ENCODE results near the gene ITM2C.

The ITM2C gene, protein sequence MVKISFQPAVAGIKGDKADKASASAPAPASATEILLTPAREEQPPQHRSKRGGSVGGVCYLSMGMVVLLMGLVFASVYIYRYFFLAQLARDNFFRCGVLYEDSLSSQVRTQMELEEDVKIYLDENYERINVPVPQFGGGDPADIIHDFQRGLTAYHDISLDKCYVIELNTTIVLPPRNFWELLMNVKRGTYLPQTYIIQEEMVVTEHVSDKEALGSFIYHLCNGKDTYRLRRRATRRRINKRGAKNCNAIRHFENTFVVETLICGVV

DNA sequence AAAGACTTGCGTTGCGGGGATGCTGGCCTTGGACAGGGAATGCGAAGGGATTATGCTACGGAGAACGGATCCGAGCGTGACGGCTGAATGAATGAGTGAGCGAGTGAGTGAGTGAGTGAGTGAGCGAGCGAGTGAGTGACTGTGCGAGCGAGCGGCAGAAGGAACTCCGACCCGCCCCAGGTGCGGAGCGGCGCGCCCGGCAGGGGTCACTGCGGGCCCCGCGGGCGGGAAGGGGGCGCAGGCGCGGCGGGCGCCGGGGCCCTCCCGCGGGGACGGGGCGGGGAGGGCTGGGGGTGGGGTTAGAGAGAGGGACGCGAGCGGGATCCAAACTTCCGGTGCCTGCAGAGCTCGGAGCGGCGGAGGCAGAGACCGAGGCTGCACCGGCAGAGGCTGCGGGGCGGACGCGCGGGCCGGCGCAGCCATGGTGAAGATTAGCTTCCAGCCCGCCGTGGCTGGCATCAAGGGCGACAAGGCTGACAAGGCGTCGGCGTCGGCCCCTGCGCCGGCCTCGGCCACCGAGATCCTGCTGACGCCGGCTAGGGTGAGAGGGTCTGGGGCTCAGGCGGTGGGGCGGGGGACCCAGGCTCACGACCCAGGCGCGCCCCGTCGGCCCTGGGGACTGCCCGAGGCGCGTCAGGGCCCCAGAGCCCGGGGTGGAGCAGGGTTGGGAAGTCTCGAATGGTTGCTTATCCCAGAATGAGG lies at the start of gene ITM2C:
TSS of gene ITM2C (plus strand) at position 338 of the 702 bp plus-strand sequence. CDS start at position 422, 84 bp downstream.
- peak; percentile 38 to 63 for DNase-seq

DNA sequence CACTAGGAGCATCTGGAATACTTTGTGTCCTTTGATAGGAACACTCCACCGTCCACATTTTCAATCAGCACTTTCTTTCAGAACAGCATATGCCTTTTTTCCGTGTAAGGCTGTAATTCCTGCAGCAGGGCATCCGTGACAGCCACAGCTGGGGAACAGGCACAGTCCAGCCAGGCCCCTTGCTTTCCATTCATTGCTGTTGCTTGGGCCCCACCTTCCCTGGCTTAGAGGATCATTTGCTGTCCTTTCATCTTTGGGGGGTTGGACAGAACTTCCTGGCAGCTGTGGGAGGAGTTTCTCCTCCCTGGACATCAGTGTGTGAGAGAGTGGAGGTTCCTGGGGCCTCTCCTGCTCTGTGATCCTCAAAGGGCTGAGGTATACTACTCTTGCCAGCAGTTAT lies 49.7 kb upstream of the ITM2C start:
- DNase-seq: no peak

- no peak for DNase-seq
These were observed 48.0 kb upstream of the ITM2C start for GRCh38 chr2:230816735-230817134.

DNA sequence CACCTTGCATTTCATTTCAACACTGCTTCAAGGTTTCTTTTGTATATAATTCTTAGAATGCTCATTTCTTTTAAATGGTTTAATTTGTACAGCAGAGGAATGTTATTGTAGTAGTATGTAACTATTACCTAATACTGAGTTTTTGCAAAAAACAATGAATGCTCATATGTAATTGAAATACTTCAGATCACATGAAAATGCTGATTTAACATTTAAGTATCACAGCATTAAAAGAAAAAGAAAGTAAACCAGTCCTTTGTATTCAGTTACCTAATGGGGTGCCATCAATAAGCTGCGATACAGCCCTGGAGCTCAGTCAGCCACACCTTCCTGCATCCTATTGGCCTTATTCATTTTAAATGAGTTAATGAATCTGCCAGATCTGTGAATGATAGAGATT lies 45.3 kb upstream of the ITM2C start:
- DNase-seq: no peak

- DNase-seq: no peak
These were observed 43.3 kb upstream of the ITM2C start for GRCh38 chr2:230821261-230821990.

DNA sequence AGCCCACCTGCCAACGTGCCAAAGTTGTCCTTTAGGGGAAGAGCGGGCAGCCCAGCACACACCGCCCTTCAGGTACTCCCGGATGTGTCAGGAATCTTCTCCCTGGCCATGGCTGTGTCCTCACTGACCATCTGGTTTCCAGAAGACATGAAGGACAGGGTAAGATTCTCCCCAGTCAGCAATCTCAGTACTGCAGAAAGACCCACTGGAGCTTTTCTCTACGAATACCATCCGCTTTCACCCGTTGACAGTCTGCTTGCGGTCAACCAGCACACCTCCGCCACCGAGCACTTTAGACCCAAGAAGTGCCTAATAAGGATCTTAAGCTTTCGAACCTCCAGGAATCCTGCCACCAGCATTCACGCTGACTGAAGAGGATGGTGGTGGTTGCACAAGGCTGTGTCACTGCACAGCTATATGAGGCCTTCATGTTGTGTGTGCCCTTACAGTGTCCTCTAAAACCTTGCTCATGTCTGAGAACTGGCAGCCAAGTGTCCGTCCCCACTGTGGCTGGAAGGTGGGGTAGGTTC lies 42.7 kb upstream of the ITM2C start:
- DNase-seq: no peak

GRCh38 chr2:230823264-230823964 lies 41.3 kb upstream of the ITM2C start:
- DNase-seq: no peak

DNA sequence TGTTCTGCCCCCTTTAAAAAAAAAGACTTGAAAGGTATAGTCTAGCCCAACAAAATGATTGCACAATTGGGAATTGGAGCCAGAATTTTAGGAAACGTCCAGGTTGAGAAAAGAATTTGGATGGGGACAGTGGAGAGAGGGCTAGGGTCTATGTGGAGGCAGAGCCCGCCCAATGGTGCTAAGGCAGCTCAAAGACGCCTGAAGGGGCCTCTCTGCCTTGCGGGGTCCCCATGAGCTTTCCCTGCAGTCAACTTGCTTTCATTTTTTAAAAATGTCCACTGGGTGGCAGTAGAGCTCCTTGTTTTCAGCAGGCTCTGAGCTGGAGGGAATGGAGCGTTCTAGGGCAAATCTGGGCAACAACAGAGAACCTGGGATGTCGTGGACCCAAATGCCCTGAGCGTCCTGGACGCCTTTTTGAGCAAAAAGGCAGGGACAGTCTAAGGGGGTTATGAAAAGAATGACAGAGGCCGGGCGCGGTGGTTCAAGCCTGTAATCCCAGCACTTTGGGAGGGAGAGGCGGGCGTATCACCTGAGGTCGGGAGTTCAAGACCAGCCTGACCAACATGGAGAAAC lies 40.2 kb upstream of the ITM2C start:
- DNase-seq: peak; percentile 26 to 72

GRCh38 chr2:230825354-230825753 lies 39.4 kb upstream of the ITM2C start:
- no peak for DNase-seq

DNA sequence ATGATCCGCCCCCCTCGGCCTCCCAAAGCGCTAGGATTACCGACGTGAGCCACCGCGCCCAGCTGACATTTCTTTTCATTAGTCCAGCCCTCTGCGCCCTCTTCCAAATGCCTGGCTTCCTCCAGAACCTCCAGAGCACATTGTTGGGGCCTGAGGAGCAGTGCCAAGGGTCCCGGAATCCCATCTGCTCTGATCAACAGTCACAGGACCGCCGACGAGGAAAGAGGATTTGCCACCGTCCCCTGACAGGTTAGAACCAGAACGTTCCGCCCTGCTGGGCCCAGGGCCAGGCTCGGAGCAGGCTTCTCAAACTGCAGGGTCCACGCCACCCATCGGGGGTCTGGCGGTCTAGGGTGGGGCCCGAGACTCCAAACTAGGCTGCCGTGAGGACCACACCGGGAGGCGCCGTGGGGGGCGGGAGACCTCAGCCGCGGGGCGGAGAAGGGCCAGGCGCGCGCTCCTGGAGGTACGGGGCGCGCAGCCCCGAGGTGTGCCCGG lies 36.9 kb upstream of the ITM2C start:
- no peak for DNase-seq

DNA sequence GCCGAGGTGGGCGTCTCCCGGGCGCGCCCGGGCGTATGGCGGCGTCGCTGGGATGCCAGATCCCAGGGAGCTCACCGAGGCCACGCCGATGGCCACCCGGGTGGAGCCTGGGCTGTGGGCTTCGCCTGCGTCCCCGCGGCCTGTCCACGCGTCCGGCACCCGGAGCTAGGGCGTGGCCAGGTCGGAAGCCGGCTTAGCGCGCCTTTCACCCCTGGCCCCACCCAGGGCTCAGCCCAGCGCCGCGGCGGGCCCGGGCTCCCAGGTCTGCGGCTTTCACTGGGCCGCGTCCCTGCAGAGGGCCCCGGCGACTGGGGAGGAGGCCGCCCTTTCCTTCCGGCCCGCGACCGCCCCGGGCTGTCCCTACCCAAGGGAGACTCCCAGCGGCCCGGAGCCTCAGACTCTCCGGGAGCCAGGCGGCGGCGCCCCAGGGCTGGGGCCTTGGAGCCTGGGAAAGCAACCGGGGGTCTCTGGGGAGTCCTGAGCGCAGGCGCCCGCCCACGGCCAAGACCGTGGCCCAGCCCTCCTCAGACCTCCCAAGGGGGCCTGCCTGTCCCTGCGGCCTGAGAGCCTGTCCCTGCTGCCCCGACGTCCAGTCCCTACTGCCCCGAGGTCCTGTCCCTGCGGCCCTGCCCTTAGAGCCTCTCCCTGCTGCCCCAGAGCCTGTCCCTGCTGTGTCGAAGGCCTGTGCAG lies 36.3 kb upstream of the ITM2C start:
- DNase-seq: no peak

DNA sequence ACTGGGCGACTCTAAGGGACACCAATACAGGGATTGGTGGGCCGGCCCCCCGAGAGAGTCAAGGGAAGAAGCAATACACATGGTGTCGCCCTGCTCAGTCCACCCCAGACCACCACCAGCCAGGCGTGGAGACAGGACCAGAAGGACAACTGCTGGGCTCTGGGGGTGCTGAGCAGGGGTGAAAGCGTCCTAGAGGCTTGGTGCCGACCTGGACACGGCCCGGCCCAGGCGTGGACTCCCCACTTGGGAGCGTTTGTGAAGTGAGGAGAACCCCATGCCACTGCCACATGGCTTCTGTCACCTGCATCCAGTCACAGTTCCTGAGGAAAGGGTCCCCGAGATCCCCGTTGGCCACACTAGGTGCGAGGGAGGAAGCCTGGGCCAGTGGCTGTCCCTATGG lies 35.4 kb upstream of the ITM2C start:
- no peak for DNase-seq

GRCh38 chr2:230829959-230830358 lies 34.8 kb upstream of the ITM2C start:
- no peak for DNase-seq

- no peak for DNase-seq
These were observed 34.3 kb upstream of the ITM2C start for GRCh38 chr2:230830428-230830827.

DNA sequence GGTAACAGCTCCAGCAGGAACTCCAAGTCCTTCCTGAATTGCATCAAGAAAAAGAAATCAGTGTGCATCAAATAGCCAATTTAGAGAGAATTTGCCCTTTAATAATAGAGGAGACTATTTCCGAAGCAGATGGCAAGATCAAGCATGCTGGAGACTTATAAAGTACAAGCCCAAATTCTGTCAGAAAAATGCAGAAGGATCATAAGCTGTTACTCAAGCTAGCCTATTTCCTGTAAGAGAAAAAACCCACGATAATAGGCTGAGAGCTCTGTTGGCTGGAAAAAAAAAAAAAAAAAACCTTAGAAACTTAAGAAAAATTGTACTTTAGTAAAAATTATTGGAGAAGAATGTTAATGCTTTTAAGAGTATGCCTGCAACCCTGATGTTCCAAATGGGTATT lies 24.4 kb upstream of the ITM2C start:
- DNase-seq: no peak

GRCh38 chr2:230842473-230842872 lies 22.3 kb upstream of the ITM2C start:
- no peak for DNase-seq

GRCh38 chr2:230843132-230843531 lies 21.6 kb upstream of the ITM2C start:
- no peak for DNase-seq

GRCh38 chr2:230846360-230846759 lies 18.4 kb upstream of the ITM2C start:
- DNase-seq: no peak

GRCh38 chr2:230847883-230848388 lies 16.8 kb upstream of the ITM2C start:
- DNase-seq: peak; percentile 54 to 72

GRCh38 chr2:230849633-230850357 lies 14.9 kb upstream of the ITM2C start:
- no peak for DNase-seq

DNA sequence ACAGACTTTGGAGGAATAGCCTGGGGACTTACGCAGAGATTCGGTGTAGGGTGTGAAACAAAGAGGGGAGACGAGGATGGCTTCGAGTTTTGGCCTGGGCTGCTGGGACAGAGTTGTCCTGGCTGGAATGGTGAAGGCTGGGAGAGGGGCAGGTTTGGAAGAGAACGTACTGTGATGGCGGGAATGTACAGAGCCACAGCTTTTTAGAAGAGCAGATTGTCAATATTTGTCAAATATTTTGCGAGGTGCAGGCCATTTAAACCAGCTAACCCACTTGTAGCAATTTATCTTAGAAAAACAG lies 14.4 kb upstream of the ITM2C start:
- DNase-seq: no peak

All from hippocampal formation (tissue), 2 donors.